ENCODE measurements around the gene CACNA1F.

The CACNA1F gene

GRCh38 chrX:49157194-49157593 lies 75.9 kb downstream of the CACNA1F start:
- no peak overlapping the region for H3K27ac ChIP-seq
- no peak for TF ChIP-seq CTCF (conservative IDR thresholded peaks at IDR 0.05)

DNA sequence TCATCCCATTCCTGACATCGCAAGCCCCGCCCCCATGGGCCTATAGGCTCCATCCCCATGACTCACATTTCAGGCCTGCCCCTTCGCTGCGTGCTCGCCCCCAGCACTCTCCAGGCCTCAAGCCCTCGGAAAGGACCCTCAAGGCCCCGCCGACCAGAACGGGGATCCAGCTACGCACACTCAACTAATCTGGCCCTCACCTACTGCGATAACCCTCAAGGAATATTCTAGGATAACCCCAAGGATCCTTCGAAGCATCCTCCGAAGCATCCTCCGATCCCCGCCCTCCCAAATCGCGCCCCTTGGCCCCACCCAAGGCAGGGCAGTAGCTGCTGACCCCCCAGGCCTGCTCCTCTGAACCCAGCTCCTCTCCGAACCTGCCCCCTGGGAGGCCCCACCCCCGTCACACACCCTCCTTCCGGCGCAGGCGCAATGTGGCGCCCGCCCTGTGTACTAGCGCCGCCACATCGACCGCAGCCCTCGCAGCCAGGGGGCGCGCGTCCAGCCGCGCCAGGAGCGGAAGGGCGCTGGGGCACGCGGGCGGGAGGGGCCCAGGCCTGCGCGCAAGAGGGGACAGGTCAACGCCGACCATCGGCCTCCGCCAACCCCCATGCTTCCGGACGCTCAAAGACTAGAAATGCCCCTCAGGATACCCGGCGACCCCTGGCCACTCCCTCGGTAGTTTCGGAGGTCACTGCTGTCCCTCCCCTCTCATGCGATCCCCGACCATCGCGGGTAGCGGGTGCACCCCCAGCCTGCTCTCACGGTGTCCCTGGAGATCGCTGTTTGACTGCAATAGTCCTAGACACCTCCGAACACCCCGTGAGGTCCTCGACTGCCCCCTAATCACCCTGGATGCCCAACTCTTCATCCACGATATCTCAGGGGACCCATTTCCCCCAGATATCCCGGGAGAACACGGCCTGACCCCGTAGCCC lies 77.0 kb downstream of the CACNA1F start:
- peak; percentile 69 for TF ChIP-seq CTCF (conservative IDR thresholded peaks at IDR 0.05)
- no peak overlapping the region; the same call in 1 of the 2 replicates for H3K27ac ChIP-seq

GRCh38 chrX:49155243-49155899 lies 77.8 kb downstream of the CACNA1F start:
- no peak for TF ChIP-seq CTCF (conservative IDR thresholded peaks at IDR 0.05)

More at GRCh38 chrX:49155243-49155899, 77.8 kb downstream of the CACNA1F start:
- H3K27ac ChIP-seq: no peak overlapping the region

Data from VCaP (cell line).